ENCODE measurements around the gene ABHD14A. TPM values are rescaled to one million over a fixed set of nuclear protein-coding genes. Genes with fewer than 3 reads are reported as not detected.

ABHD14A gene
- total RNA-seq, 1 donor from 2014 or later, result 11.8 TPM

DNA sequence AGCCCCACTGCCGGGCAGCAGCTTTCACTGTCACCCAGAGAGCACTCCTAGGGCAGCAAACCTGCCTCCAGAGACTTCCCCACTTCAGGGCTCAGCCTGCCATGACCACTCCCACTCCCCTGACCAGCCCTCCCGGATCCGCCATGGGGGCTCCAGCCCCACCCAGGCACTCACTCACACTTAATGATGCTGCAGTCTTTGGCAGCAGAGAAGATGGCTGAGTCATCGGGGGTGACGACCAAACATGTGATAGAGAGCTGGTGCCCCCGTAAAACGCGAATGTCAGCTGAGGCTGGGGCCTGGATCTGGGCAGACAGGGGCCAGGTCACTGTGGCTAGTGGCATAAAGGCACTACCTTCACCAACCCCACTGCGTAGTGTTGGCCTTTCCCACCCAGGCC is 37.9 kb upstream of the ABHD14A start:
- no peak for TF ChIP-seq EZH2 (IDR thresholded peaks at IDR 0.05; ENCODE audit: insufficient read depth, low read length)
- TF ChIP-seq, protein P1, sequence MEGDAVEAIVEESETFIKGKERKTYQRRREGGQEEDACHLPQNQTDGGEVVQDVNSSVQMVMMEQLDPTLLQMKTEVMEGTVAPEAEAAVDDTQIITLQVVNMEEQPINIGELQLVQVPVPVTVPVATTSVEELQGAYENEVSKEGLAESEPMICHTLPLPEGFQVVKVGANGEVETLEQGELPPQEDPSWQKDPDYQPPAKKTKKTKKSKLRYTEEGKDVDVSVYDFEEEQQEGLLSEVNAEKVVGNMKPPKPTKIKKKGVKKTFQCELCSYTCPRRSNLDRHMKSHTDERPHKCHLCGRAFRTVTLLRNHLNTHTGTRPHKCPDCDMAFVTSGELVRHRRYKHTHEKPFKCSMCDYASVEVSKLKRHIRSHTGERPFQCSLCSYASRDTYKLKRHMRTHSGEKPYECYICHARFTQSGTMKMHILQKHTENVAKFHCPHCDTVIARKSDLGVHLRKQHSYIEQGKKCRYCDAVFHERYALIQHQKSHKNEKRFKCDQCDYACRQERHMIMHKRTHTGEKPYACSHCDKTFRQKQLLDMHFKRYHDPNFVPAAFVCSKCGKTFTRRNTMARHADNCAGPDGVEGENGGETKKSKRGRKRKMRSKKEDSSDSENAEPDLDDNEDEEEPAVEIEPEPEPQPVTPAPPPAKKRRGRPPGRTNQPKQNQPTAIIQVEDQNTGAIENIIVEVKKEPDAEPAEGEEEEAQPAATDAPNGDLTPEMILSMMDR (IDR thresholded peaks at IDR 0.05; ENCODE audit: insufficient read depth, low read depth, low read length), result no peak
- H3K36me3 ChIP-seq (ENCODE audit: insufficient read depth, low read length), result peaks cover 11% of the 10 kb centered on the region
- H3K27me3 ChIP-seq (ENCODE audit: insufficient read depth, low read length), result no peaks in the 10 kb centered on the region
- H3K9ac ChIP-seq (ENCODE audit: low read length), result no peak overlapping the region
- peaks cover 44% of the 10 kb centered on the region for H4K20me1 ChIP-seq (ENCODE audit: insufficient read depth, low read length)
- H2AFZ ChIP-seq (ENCODE audit: low read depth, low read length), result no peak overlapping the region
- H3K4me2 ChIP-seq (ENCODE audit: low read length), result no peak overlapping the region
- no peaks in the 10 kb centered on the region for H3K27me3 Mint-ChIP-seq (ENCODE audit: low read depth, unreplicated experiment)
- no peaks in the 10 kb centered on the region for H3K9me3 Mint-ChIP-seq (ENCODE audit: unreplicated experiment)
- H3K4me1 Mint-ChIP-seq (ENCODE audit: low read depth, unreplicated experiment), result peaks cover 6% of the 10 kb centered on the region
- DNase-seq (ENCODE audit: low read depth) (peak; percentile 16), FAIRE-seq (no peak)
- H3K9me3 ChIP-seq (ENCODE audit: insufficient read depth, low read depth, low read length), result no peaks in the 10 kb centered on the region
- H3K4me1 ChIP-seq (ENCODE audit: insufficient read depth, low read length), result peaks cover 14% of the 10 kb centered on the region
- no peak overlapping the region for H3K27ac Mint-ChIP-seq (ENCODE audit: unreplicated experiment)
- no peak overlapping the region for H3K4me3 Mint-ChIP-seq (ENCODE audit: unreplicated experiment)
- no peak overlapping the region for H3K4me3 ChIP-seq (ENCODE audit: insufficient read depth, low read depth, low read length)
- peaks cover 22% of the 10 kb centered on the region for H3K36me3 Mint-ChIP-seq (ENCODE audit: low read depth, unreplicated experiment)
- H3K79me2 ChIP-seq (ENCODE audit: insufficient read depth, low read length), result peaks cover 38% of the 10 kb centered on the region
- no peak overlapping the region for H3K27ac ChIP-seq (ENCODE audit: low read depth, low read length)

- FAIRE-seq (no peak), DNase-seq (ENCODE audit: low read depth) (no peak)
- H4K20me1 ChIP-seq (ENCODE audit: insufficient read depth, low read length), result peaks cover 44% of the 10 kb centered on the region
- Mint-ChIP-seq H3K4me3 (ENCODE audit: unreplicated experiment) (no peak overlapping the region), H3K9me3 (ENCODE audit: unreplicated experiment) (no peaks in the 10 kb centered on the region), H3K36me3 (ENCODE audit: low read depth, unreplicated experiment) (peaks cover 21% of the 10 kb centered on the region), H3K27me3 (ENCODE audit: low read depth, unreplicated experiment) (no peaks in the 10 kb centered on the region), H3K4me1 (ENCODE audit: low read depth, unreplicated experiment) (peaks cover 6% of the 10 kb centered on the region), H3K27ac (ENCODE audit: unreplicated experiment) (no peak overlapping the region)
- TF ChIP-seq EZH2 (IDR thresholded peaks at IDR 0.05; ENCODE audit: insufficient read depth, low read length), result no peak
- TF ChIP-seq, protein P1 (IDR thresholded peaks at IDR 0.05; ENCODE audit: insufficient read depth, low read depth, low read length), result no peak
- H3K36me3 ChIP-seq (ENCODE audit: insufficient read depth, low read length), result peaks cover 11% of the 10 kb centered on the region
- no peak overlapping the region for H2AFZ ChIP-seq (ENCODE audit: low read depth, low read length)
- H3K27me3 ChIP-seq (ENCODE audit: insufficient read depth, low read length), result no peaks in the 10 kb centered on the region
- H3K27ac ChIP-seq (ENCODE audit: low read depth, low read length), result no peak overlapping the region
- peaks cover 38% of the 10 kb centered on the region for H3K79me2 ChIP-seq (ENCODE audit: insufficient read depth, low read length)
- H3K4me2 ChIP-seq (ENCODE audit: low read length), result no peak overlapping the region
- H3K9ac ChIP-seq (ENCODE audit: low read length), result no peak overlapping the region
- no peak overlapping the region for H3K4me3 ChIP-seq (ENCODE audit: insufficient read depth, low read depth, low read length)
- no peaks in the 10 kb centered on the region for H3K9me3 ChIP-seq (ENCODE audit: insufficient read depth, low read depth, low read length)
- H3K4me1 ChIP-seq (ENCODE audit: insufficient read depth, low read length), result peaks cover 22% of the 10 kb centered on the region
Measured at GRCh38 chr3:51937611-51938450, 37.0 kb upstream of the ABHD14A start.

All from astrocyte (in vitro differentiated cells and primary cell).